GM18867 (cell line): ENCODE results near the gene PPA1.
"Not testable (repeated sequence)": the region's sequence is repeated elsewhere in the genome, so short reads cannot be mapped to it uniquely, and the experiment has no call there.

ENCODE experiments used
- ATAC-seq: cut with Tn5 transposase; IDR thresholded peaks from one replicate; pipeline ENCODE4 v1.9.1; 2021; ENCODE audit warnings: mild to moderate bottlenecking, moderate library complexity; ENCODE audit not compliant: unreplicated experiment

PPA1 gene

GRCh38 chr10:70233109-70233938 lies at the start of gene PPA1:
Gene PPA1 (minus strand): TSS chr10:70233429. CDS start chr10:70233327, 102 bp downstream.
- ATAC-seq = peak; percentile 86

GRCh38 chr10:70281609-70282008 lies 48.4 kb upstream of the PPA1 start:
- ATAC-seq = no peak

- no peak for ATAC-seq
Measured at GRCh38 chr10:70280099-70280498, 46.9 kb upstream of the PPA1 start.

- ATAC-seq = no peak
Measured at GRCh38 chr10:70277396-70278030, 44.3 kb upstream of the PPA1 start.

GRCh38 chr10:70274643-70275042 lies 41.4 kb upstream of the PPA1 start:
- no peak for ATAC-seq

GRCh38 chr10:70272925-70273316 lies 39.7 kb upstream of the PPA1 start:
- ATAC-seq = peak; percentile 71

GRCh38 chr10:70271996-70272924 lies 39.0 kb upstream of the PPA1 start:
- no peak for ATAC-seq

GRCh38 chr10:70270952-70271351 lies 37.7 kb upstream of the PPA1 start:
- no peak for ATAC-seq

GRCh38 chr10:70269741-70270140 lies 36.5 kb upstream of the PPA1 start:
- no peak for ATAC-seq

GRCh38 chr10:70268376-70268775 lies 35.1 kb upstream of the PPA1 start:
- no peak for ATAC-seq

- ATAC-seq = no peak
Measured at GRCh38 chr10:70267161-70267933, 34.1 kb upstream of the PPA1 start.

- no peak for ATAC-seq
Measured at GRCh38 chr10:70266701-70267100, 33.5 kb upstream of the PPA1 start.

- no peak for ATAC-seq
Measured at GRCh38 chr10:70266056-70266455, 32.8 kb upstream of the PPA1 start.

GRCh38 chr10:70265032-70265689 lies 31.9 kb upstream of the PPA1 start:
- ATAC-seq = no peak

GRCh38 chr10:70260734-70261133 lies 27.5 kb upstream of the PPA1 start:
- ATAC-seq = no peak

- ATAC-seq = no peak
Measured at GRCh38 chr10:70260259-70260658, 27.0 kb upstream of the PPA1 start.

GRCh38 chr10:70258216-70258615 lies 25.0 kb upstream of the PPA1 start:
- ATAC-seq = no peak

- not testable (repeated sequence) for ATAC-seq
Measured at GRCh38 chr10:70257816-70258215, 24.6 kb upstream of the PPA1 start.

- ATAC-seq = no peak
Measured at GRCh38 chr10:70256463-70256862, 23.2 kb upstream of the PPA1 start.
